Body of pancreas (tissue), 4 donors: Measurements from ENCODE around the gene SAMD8.

Experiments
- CTCF ChIP-seq, 7 experiments: fragments of 450-650 bp in 4 of 7; fragments of 200-600 bp in 3 of 7; sonication (generic) in 3 of 7; IDR thresholded peaks; one replicate each; pipeline ENCODE4 v1.5.1; 2016 to 2019; ENCODE audit warnings: antibody characterized with exemption in 7 of 7
- POLR2A ChIP-seq, 3 donors: fragments of 450-650 bp; IDR thresholded peaks; one replicate each; pipeline ENCODE4 v1.6.1; 2016; ENCODE audit warnings: antibody characterized with exemption in 3 of 3, mild to moderate bottlenecking in 2 of 3

- TF ChIP-seq CTCF (IDR thresholded peaks at IDR 0.05) = no peak
- TF ChIP-seq POLR2A (IDR thresholded peaks at IDR 0.05) = no peak
Measured at GRCh38 chr10:75079436-75080083, 31.9 kb upstream of the SAMD8 start.
